ENCODE results near the gene MPIG6B.

DNA sequence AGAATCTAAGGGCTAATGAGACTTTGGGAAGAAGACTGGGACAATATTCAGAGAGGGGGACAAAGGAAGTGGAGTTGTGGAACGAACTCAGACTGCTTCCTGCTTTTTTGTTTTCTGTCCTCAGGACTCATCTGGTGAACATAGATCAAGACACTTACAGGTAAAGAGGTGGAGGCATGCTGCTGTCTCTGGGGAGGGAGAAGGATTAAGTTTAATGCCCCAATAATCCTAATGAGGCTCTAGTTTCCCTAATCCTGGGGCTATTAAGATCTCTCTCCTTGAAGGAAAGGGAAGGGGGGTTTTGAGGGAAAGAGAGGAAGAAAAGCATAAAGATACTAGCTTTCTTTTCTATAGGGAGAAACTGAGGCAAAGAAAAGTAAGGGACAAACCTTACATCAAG, 21.2 kb downstream of the MPIG6B start:
- TF ChIP-seq, protein P1, sequence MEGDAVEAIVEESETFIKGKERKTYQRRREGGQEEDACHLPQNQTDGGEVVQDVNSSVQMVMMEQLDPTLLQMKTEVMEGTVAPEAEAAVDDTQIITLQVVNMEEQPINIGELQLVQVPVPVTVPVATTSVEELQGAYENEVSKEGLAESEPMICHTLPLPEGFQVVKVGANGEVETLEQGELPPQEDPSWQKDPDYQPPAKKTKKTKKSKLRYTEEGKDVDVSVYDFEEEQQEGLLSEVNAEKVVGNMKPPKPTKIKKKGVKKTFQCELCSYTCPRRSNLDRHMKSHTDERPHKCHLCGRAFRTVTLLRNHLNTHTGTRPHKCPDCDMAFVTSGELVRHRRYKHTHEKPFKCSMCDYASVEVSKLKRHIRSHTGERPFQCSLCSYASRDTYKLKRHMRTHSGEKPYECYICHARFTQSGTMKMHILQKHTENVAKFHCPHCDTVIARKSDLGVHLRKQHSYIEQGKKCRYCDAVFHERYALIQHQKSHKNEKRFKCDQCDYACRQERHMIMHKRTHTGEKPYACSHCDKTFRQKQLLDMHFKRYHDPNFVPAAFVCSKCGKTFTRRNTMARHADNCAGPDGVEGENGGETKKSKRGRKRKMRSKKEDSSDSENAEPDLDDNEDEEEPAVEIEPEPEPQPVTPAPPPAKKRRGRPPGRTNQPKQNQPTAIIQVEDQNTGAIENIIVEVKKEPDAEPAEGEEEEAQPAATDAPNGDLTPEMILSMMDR (IDR thresholded peaks at IDR 0.05): no peak
- no peak for TF ChIP-seq POLR2A (IDR thresholded peaks at IDR 0.05)
